Natural killer cell (primary cell): Measurements from ENCODE around the gene SENP7. TPM values are rescaled to one million over a fixed set of nuclear protein-coding genes. Genes with fewer than 3 reads are reported as not detected.

ENCODE experiments used
- ATAC-seq, 3 donors: fragments of 150-1000 bp in 2 of 3; fragments of 200-7000 bp in 1 of 3; cut with Tn5 transposase; 1 replicate in 1 of 3; 2 replicates in 2 of 3; pipeline ENCODE4 v1.10.0; 2021; ENCODE audit warnings: mild to moderate bottlenecking in 2 of 3, moderate library complexity in 2 of 3
- DNase-seq, 2 donors: peaks; one replicate each; pipeline versions ENCODE4 v3.0.0 to v3.0.0-alpha.2; 2013 to 2021; ENCODE audit warnings: mixed read lengths in 1 of 2
- H3K27ac ChIP-seq: one replicate; pipeline ENCODE4 v1.5.1; 2013; ENCODE audit warnings: mild to moderate bottlenecking, low read length
- H3K27me3 ChIP-seq: one replicate; pipeline ENCODE4 v1.6.1; 2013; ENCODE audit warnings: low read length; ENCODE audit not compliant: control insufficient read depth, insufficient read depth
- H3K36me3 ChIP-seq: one replicate; pipeline ENCODE4 v1.6.1; 2013; ENCODE audit warnings: low read length; ENCODE audit not compliant: control insufficient read depth, insufficient read depth
- H3K4me1 ChIP-seq: one replicate; pipeline ENCODE4 v1.6.1; 2013; ENCODE audit warnings: low read length; ENCODE audit not compliant: control insufficient read depth, insufficient read depth
- H3K4me3 ChIP-seq: one replicate; pipeline ENCODE4 v1.5.1; 2013; ENCODE audit warnings: low read length
- H3K9me3 ChIP-seq: one replicate; pipeline ENCODE4 v1.6.1; 2013; ENCODE audit warnings: low read length; ENCODE audit not compliant: control insufficient read depth, insufficient read depth
- H3K27ac Mint-ChIP-seq, 2 donors: one replicate each; pipeline ENCODE4 v1.8.0; 2022; ENCODE audit warnings: mild to moderate bottlenecking in 2 of 2, mixed read lengths in 2 of 2, moderate library complexity in 1 of 2
- H3K27me3 Mint-ChIP-seq, 2 donors: one replicate each; pipeline ENCODE4 v1.8.0; 2022; ENCODE audit warnings: low read depth in 2 of 2, mixed read lengths in 2 of 2
- H3K36me3 Mint-ChIP-seq: one replicate; pipeline ENCODE4 v1.8.0; 2022; ENCODE audit warnings: mixed read lengths
- H3K4me1 Mint-ChIP-seq, 2 donors: one replicate each; pipeline ENCODE4 v1.8.0; 2022; ENCODE audit warnings: mixed read lengths in 2 of 2
- H3K4me3 Mint-ChIP-seq: one replicate; pipeline ENCODE4 v1.8.0; 2022; ENCODE audit warnings: mild to moderate bottlenecking, moderate library complexity, mixed read lengths
- H3K9me3 Mint-ChIP-seq, 2 donors: one replicate each; pipeline ENCODE4 v1.8.0; 2022; ENCODE audit warnings: mixed read lengths in 2 of 2
- CTCF ChIP-seq: fragments of 200-600 bp; IDR thresholded peaks from one replicate; pipeline ENCODE4 v1.8.0; 2022; ENCODE audit warnings: antibody characterized with exemption
- WGBS: methylation state at CpG from one replicate; pipeline ENCODE4 v1.1.7; 2013; ENCODE audit warnings: missing lambda C conversion rate; ENCODE audit not compliant: insufficient coverage; 5-methylcytosine and 5-hydroxymethylcytosine counted together
- intact Hi-C: fragments of 100-400 bp; cut with micrococcal nuclease; formaldehyde crosslinking; loops from one replicate; pipeline ENCODE4 v1.14.2; 2022
- total RNA-seq, 4 donors: library from RNA; stranded (reverse); fragments of 120-200 nt in 1 of 4; gene quantifications; one replicate each; pipeline versions ENCODE4 v1.2.3 to v1.2.4, GENCODE V29; 2013 to 2022

SENP7 gene
- total RNA-seq, 3 donors from 2014 or later (not counting 1 experiment from before 2014, with no cell fraction given): 41.4 to 60.6 (median 52.7) TPM

GRCh38 chr3:101414121-101414520 lies 98.9 kb downstream of the SENP7 start:
- Histone ChIP-seq H3K9me3 (no peaks in the 10 kb centered on the region), H3K4me3 (no peak overlapping the region), H3K27me3 (no peaks in the 10 kb centered on the region), H3K36me3 (no peaks in the 10 kb centered on the region), H3K27ac (no peak overlapping the region), H3K4me1 (peaks cover 4% of the 10 kb centered on the region)
- TF ChIP-seq CTCF: no peak
- no peak for ATAC-seq
- H3K9me3 Mint-ChIP-seq: peaks cover 2 to 4% of the 10 kb centered on the region in 2 donors
- H3K27me3 Mint-ChIP-seq: no peaks in the 10 kb centered on the region
- 89% methylated on average over 6 of the region's 6 CpGs for WGBS
- DNase-seq: no peak
- intact Hi-C loops: no loop called here
- H3K27ac Mint-ChIP-seq: peak overlapping the region; percentile 39 to 67
- H3K36me3 Mint-ChIP-seq: peaks cover 9% of the 10 kb centered on the region
- peaks cover 43% of the 10 kb centered on the region in 2 donors for H3K4me1 Mint-ChIP-seq
- H3K4me3 Mint-ChIP-seq: no peak overlapping the region

- H3K9me3 ChIP-seq: no peaks in the 10 kb centered on the region
- peaks cover 4% of the 10 kb centered on the region for H3K4me1 ChIP-seq
- 92% methylated on average over 1 of the region's 2 CpGs for WGBS
- DNase-seq (no peak), ATAC-seq (no peak)
- intact Hi-C loops: no loop called here
- no peaks in the 10 kb centered on the region for H3K27me3 ChIP-seq
- Mint-ChIP-seq H3K9me3 (peaks cover 2 to 7% of the 10 kb centered on the region in 2 donors), H3K27me3 (no peaks in the 10 kb centered on the region), H3K36me3 (peaks cover 14% of the 10 kb centered on the region), H3K4me3 (no peak overlapping the region), H3K4me1 (peaks cover 41 to 45% of the 10 kb centered on the region in 2 donors), H3K27ac (peak overlapping the region; percentile 39 to 67)
- no peaks in the 10 kb centered on the region for H3K36me3 ChIP-seq
- H3K4me3 ChIP-seq: no peak overlapping the region
- H3K27ac ChIP-seq: no peak overlapping the region
- no peak for TF ChIP-seq CTCF
These were observed 99.4 kb downstream of the SENP7 start for GRCh38 chr3:101413656-101414055.

- WGBS: 100% methylated on average over 1 of the region's 1 CpG
- Mint-ChIP-seq H3K27ac (peak overlapping the region; percentile 81 to 90), H3K27me3 (no peaks in the 10 kb centered on the region), H3K9me3 (peaks cover 6 to 15% of the 10 kb centered on the region in 2 donors), H3K4me3 (no peak overlapping the region), H3K36me3 (no peaks in the 10 kb centered on the region), H3K4me1 (peaks cover 39 to 51% of the 10 kb centered on the region in 2 donors)
- no peak for DNase-seq
- ATAC-seq: no peak
- Histone ChIP-seq H3K4me3 (no peak overlapping the region), H3K27ac (no peak overlapping the region), H3K4me1 (peaks cover 15% of the 10 kb centered on the region), H3K9me3 (peaks cover 2% of the 10 kb centered on the region), H3K36me3 (no peaks in the 10 kb centered on the region), H3K27me3 (no peaks in the 10 kb centered on the region)
- intact Hi-C loops: no loop called here
- no peak for TF ChIP-seq CTCF
These were observed 121.5 kb downstream of the SENP7 start for GRCh38 chr3:101391413-101391950.

- H3K4me1 Mint-ChIP-seq: peaks cover 40 to 63% of the 10 kb centered on the region in 2 donors
- intact Hi-C loops: loop anchor here (10.0 kb wide), 1 partner anchor 126 kb away; the partner anchor contains the start of gene SENP7
- DNase-seq (no peak), ATAC-seq (no peak)
- Histone ChIP-seq H3K27me3 (no peaks in the 10 kb centered on the region), H3K27ac (no peak overlapping the region), H3K36me3 (no peaks in the 10 kb centered on the region), H3K9me3 (peaks cover 2% of the 10 kb centered on the region), H3K4me3 (no peak overlapping the region), H3K4me1 (peaks cover 15% of the 10 kb centered on the region)
- peak overlapping the region; percentile 81 to 90 for H3K27ac Mint-ChIP-seq
- no peak for TF ChIP-seq CTCF
- H3K4me3 Mint-ChIP-seq: peak overlapping the region; percentile 3
- H3K27me3 Mint-ChIP-seq: no peaks in the 10 kb centered on the region
- no peaks in the 10 kb centered on the region for H3K36me3 Mint-ChIP-seq
- peaks cover 6 to 15% of the 10 kb centered on the region in 2 donors for H3K9me3 Mint-ChIP-seq
These were observed 124.3 kb downstream of the SENP7 start for GRCh38 chr3:101388706-101389105.
